Immature natural killer cell (primary cell): ENCODE data around the gene TRIO. TPM values are rescaled to one million over a fixed set of nuclear protein-coding genes. Genes with fewer than 3 reads are reported as not detected.

Source experiments
- DNase-seq, 3 donors: peaks; one replicate each; pipeline ENCODE4 v3.0.0; 2022; ENCODE audit warnings: mixed read lengths in 1 of 3
- H3K27ac Mint-ChIP-seq, 6 donors: one replicate each; pipeline ENCODE4 v1.8.0; 2020; ENCODE audit warnings: mixed read lengths in 6 of 6, mild to moderate bottlenecking in 5 of 6, inconsistent platforms in 4 of 6, moderate library complexity in 3 of 6
- H3K27me3 Mint-ChIP-seq, 3 donors: one replicate each; pipeline ENCODE4 v1.8.0; 2020 to 2021; ENCODE audit warnings: low read depth in 3 of 3, mild to moderate bottlenecking in 3 of 3, mixed read lengths in 3 of 3, moderate library complexity in 3 of 3, inconsistent platforms in 1 of 3
- H3K36me3 Mint-ChIP-seq, 3 donors: one replicate each; pipeline ENCODE4 v1.8.0; 2020; ENCODE audit warnings: mixed read lengths in 3 of 3, inconsistent platforms in 2 of 3, mild to moderate bottlenecking in 2 of 3
- H3K4me1 Mint-ChIP-seq, 2 donors: one replicate each; pipeline ENCODE4 v1.8.0; 2020; ENCODE audit warnings: inconsistent platforms in 2 of 2, mild to moderate bottlenecking in 2 of 2, mixed read lengths in 2 of 2, moderate library complexity in 1 of 2
- H3K4me3 Mint-ChIP-seq, 5 donors: one replicate each; pipeline ENCODE4 v1.8.0; 2020; ENCODE audit warnings: mild to moderate bottlenecking in 5 of 5, mixed read lengths in 5 of 5, inconsistent platforms in 3 of 5, moderate library complexity in 3 of 5
- H3K9me3 Mint-ChIP-seq, 6 donors: one replicate each; pipeline ENCODE4 v1.8.0; 2020; ENCODE audit warnings: mild to moderate bottlenecking in 6 of 6, mixed read lengths in 6 of 6, inconsistent platforms in 4 of 6, moderate library complexity in 3 of 6
- polyA plus RNA-seq, 3 donors: library from polyadenylated mRNA; unstranded; fragments of 300-500 nt; fragmentation: Illumina TruSeq; gene quantifications; one replicate each; pipeline ENCODE4 v1.2.3, GENCODE V29; 2021

TRIO gene
- polyA plus RNA-seq, 3 donors from 2014 or later, result 0.70 to 2.3 (median 1.2) TPM

GRCh38 chr5:14156650-14157492, 13.7 kb downstream of the TRIO start:
- Mint-ChIP-seq H3K4me1 (peaks cover 0 to 10% of the 10 kb centered on the region in 2 donors), H3K4me3 (no peak overlapping the region), H3K27ac (no peak overlapping the region), H3K9me3 (no peaks in the 10 kb centered on the region), H3K36me3 (no peaks in the 10 kb centered on the region), H3K27me3 (peaks cover 0 to 2% (median 2%) of the 10 kb centered on the region in 3 donors)
- DNase-seq, result no peak

GRCh38 chr5:14157493-14157782, 14.3 kb downstream of the TRIO start:
- H3K9me3 Mint-ChIP-seq, result no peaks in the 10 kb centered on the region
- peak overlapping the region in 1 of 6 donors; percentile 22 for H3K27ac Mint-ChIP-seq
- H3K4me3 Mint-ChIP-seq, result no peak overlapping the region
- H3K27me3 Mint-ChIP-seq, result peaks cover 0 to 2% (median 2%) of the 10 kb centered on the region in 3 donors
- DNase-seq, result no peak
- H3K36me3 Mint-ChIP-seq, result no peaks in the 10 kb centered on the region
- peaks cover 5 to 10% of the 10 kb centered on the region in 2 donors for H3K4me1 Mint-ChIP-seq

- no peak overlapping the region for H3K27ac Mint-ChIP-seq
- H3K36me3 Mint-ChIP-seq, result peaks cover 0 to 8% (median 0%) of the 10 kb centered on the region in 3 donors
- peaks cover 0 to 2% (median 0%) of the 10 kb centered on the region in 3 donors for H3K27me3 Mint-ChIP-seq
- H3K9me3 Mint-ChIP-seq, result no peaks in the 10 kb centered on the region
- no peak overlapping the region for H3K4me3 Mint-ChIP-seq
- no peak for DNase-seq
- peaks cover 6 to 7% of the 10 kb centered on the region in 2 donors for H3K4me1 Mint-ChIP-seq
Observed at GRCh38 chr5:14158890-14159666, 15.9 kb downstream of the TRIO start.

- no peak overlapping the region for H3K27ac Mint-ChIP-seq
Observed at GRCh38 chr5:14161825-14162556, 18.8 kb downstream of the TRIO start.

GRCh38 chr5:14164164-14165163, 21.3 kb downstream of the TRIO start:
- Mint-ChIP-seq H3K27ac (no peak overlapping the region), H3K4me3 (no peak overlapping the region), H3K9me3 (no peaks in the 10 kb centered on the region), H3K27me3 (no peaks in the 10 kb centered on the region), H3K4me1 (peaks cover 23 to 34% of the 10 kb centered on the region in 2 donors), H3K36me3 (peaks cover 0 to 11% (median 0%) of the 10 kb centered on the region in 3 donors)
- no peak for DNase-seq

More at GRCh38 chr5:14161825-14162556, 18.8 kb downstream of the TRIO start:
- no peak overlapping the region for H3K4me3 Mint-ChIP-seq
- H3K4me1 Mint-ChIP-seq, result peaks cover 1 to 9% of the 10 kb centered on the region in 2 donors
- H3K36me3 Mint-ChIP-seq, result peaks cover 0 to 11% (median 0%) of the 10 kb centered on the region in 3 donors
- no peaks in the 10 kb centered on the region for H3K9me3 Mint-ChIP-seq
- H3K27me3 Mint-ChIP-seq, result peaks cover 0 to 2% (median 0%) of the 10 kb centered on the region in 3 donors
- no peak for DNase-seq

GRCh38 chr5:14165375-14166106, 22.4 kb downstream of the TRIO start:
- peaks cover 0 to 11% (median 3%) of the 10 kb centered on the region in 3 donors for H3K36me3 Mint-ChIP-seq
- no peak overlapping the region for H3K4me3 Mint-ChIP-seq
- no peak for DNase-seq
- no peak overlapping the region for H3K27ac Mint-ChIP-seq
- peaks cover 0 to 1% (median 0%) of the 10 kb centered on the region in 3 donors for H3K27me3 Mint-ChIP-seq
- peaks cover 23 to 39% of the 10 kb centered on the region in 2 donors for H3K4me1 Mint-ChIP-seq
- no peaks in the 10 kb centered on the region for H3K9me3 Mint-ChIP-seq

GRCh38 chr5:14166437-14166836, 23.3 kb downstream of the TRIO start:
- no peaks in the 10 kb centered on the region for H3K9me3 Mint-ChIP-seq
- no peak for DNase-seq
- peaks cover 0 to 2% (median 0%) of the 10 kb centered on the region in 3 donors for H3K27me3 Mint-ChIP-seq
- H3K4me3 Mint-ChIP-seq, result no peak overlapping the region
- H3K27ac Mint-ChIP-seq, result no peak overlapping the region
- peaks cover 27 to 46% of the 10 kb centered on the region in 2 donors for H3K4me1 Mint-ChIP-seq
- H3K36me3 Mint-ChIP-seq, result peaks cover 0 to 11% (median 3%) of the 10 kb centered on the region in 3 donors

- no peak for DNase-seq
- Mint-ChIP-seq H3K4me1 (peaks cover 36 to 51% of the 10 kb centered on the region in 2 donors), H3K27me3 (peaks cover 0 to 2% (median 0%) of the 10 kb centered on the region in 3 donors), H3K36me3 (peaks cover 0 to 11% (median 3%) of the 10 kb centered on the region in 3 donors), H3K27ac (peak overlapping the region; percentile 31 to 77 (median 62)), H3K9me3 (no peaks in the 10 kb centered on the region), H3K4me3 (peak overlapping the region in 4 of 5 donors; percentile 26 to 42 (median 31))
Observed at GRCh38 chr5:14167211-14167845, 24.2 kb downstream of the TRIO start.

- DNase-seq, result no peak
- Mint-ChIP-seq H3K4me3 (peak overlapping the region; percentile 3 to 68 (median 43)), H3K36me3 (peaks cover 0 to 9% (median 3%) of the 10 kb centered on the region in 3 donors), H3K9me3 (no peaks in the 10 kb centered on the region), H3K27me3 (peaks cover 0 to 5% (median 0%) of the 10 kb centered on the region in 3 donors), H3K4me1 (peaks cover 43 to 57% of the 10 kb centered on the region in 2 donors), H3K27ac (peak overlapping the region; percentile 51 to 82 (median 65))
Observed at GRCh38 chr5:14168144-14168792, 25.1 kb downstream of the TRIO start.

GRCh38 chr5:14168793-14169262, 25.7 kb downstream of the TRIO start:
- Mint-ChIP-seq H3K4me3 (peak overlapping the region; percentile 3 to 68 (median 43)), H3K9me3 (no peaks in the 10 kb centered on the region)

GRCh38 chr5:14171046-14171445, 27.9 kb downstream of the TRIO start:
- no peak for DNase-seq
- Mint-ChIP-seq H3K9me3 (no peaks in the 10 kb centered on the region), H3K27ac (no peak overlapping the region), H3K4me3 (peak overlapping the region in 3 of 5 donors; percentile 29 to 41 (median 36)), H3K27me3 (peaks cover 0 to 5% (median 2%) of the 10 kb centered on the region in 3 donors), H3K36me3 (peaks cover 0 to 3% (median 0%) of the 10 kb centered on the region in 3 donors), H3K4me1 (peaks cover 56 to 73% of the 10 kb centered on the region in 2 donors)

More at GRCh38 chr5:14168793-14169262, 25.7 kb downstream of the TRIO start:
- Mint-ChIP-seq H3K27me3 (peaks cover 0 to 5% (median under 1%) of the 10 kb centered on the region in 3 donors), H3K27ac (peak overlapping the region; percentile 49 to 82 (median 62)), H3K4me1 (peaks cover 49 to 62% of the 10 kb centered on the region in 2 donors), H3K36me3 (peaks cover 0 to 4% (median 3%) of the 10 kb centered on the region in 3 donors)
- no peak for DNase-seq
